GM23338 (cell line): Measurements from ENCODE around the gene TWSG1. TPM values are rescaled to one million over a fixed set of nuclear protein-coding genes. Genes with fewer than 3 reads are reported as not detected.

Experiments used
- CREB1 ChIP-seq: fragments of 250-450 bp; sonication (Bioruptor Pico); IDR thresholded peaks from 2 replicates; pipeline ENCODE4 v1.5.0; 2020; ENCODE audit warnings: low read depth, mild to moderate bottlenecking, moderate library complexity
- ETS1 ChIP-seq: IDR thresholded peaks from 2 replicates; pipeline ENCODE4 v1.6.1; 2016; ENCODE audit warnings: antibody characterized with exemption
- JUNB ChIP-seq: IDR thresholded peaks from one replicate; pipeline ENCODE4 v1.6.1; 2016; ENCODE audit warnings: antibody characterized with exemption; ENCODE audit not compliant: unreplicated experiment
- NANOG ChIP-seq: IDR thresholded peaks from 2 replicates; pipeline ENCODE4 v1.6.1; 2016; ENCODE audit warnings: antibody characterized with exemption, borderline replicate concordance
- ZNF114 ChIP-seq: fragments of 250-450 bp; sonication (Bioruptor Pico); IDR thresholded peaks from 2 replicates; pipeline ENCODE4 v1.5.0; 2020; ENCODE audit warnings: mild to moderate bottlenecking, moderate library complexity
- ZNF462 ChIP-seq: fragments of 250-450 bp; sonication (Bioruptor Pico); IDR thresholded peaks from 2 replicates; pipeline ENCODE4 v1.5.0; 2020; ENCODE audit warnings: mild to moderate bottlenecking, moderate library complexity
- polyA plus RNA-seq: library from polyadenylated mRNA; unstranded; fragments of >200 nt; fragmentation: Nextera tagmentation; extraction: Ambion mirVana; gene quantifications from 2 replicates; pipeline ENCODE4 v1.2.1, GENCODE V29; 2016
- total RNA-seq: library from RNA; depleted of rRNA; stranded (reverse); fragments of >200 nt; shearing (Covaris generic); gene quantifications from 2 replicates; pipeline ENCODE4 v1.2.3, GENCODE V29; 2014
- TF ChIP-seq, protein P1 (sequence below): IDR thresholded peaks from one replicate; pipeline ENCODE4 v1.6.1; 2018; ENCODE audit warnings: antibody characterized with exemption; ENCODE audit not compliant: unreplicated experiment

TWSG1 gene
- total and polyA plus RNA-seq, 2 experiments from 2014 or later, result 11.5 to 29.1 TPM

DNA sequence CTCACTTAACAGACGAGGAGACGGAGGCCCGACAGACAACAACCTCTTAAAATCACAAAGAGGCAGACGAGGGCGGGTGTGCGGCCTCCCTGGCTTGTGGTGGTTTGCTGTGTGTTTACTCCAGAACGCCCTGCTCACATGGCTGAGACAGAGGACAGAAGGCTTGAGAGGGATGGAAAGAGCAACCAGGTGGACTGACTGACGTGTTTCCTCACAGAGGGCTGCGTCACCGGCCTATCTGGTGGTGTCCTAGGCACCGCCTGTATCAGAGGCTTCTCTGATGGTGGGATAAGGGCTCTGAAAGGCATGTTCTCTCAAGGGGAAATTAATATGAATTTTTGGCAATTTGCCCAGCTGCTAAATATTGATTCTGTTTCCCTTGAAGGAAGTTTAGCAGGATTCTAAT, 93.7 kb downstream of the TWSG1 start (continued):
- TF ChIP-seq ZNF462 (CRISPR knock-in tag), result no peak
- no peak for TF ChIP-seq ETS1
- TF ChIP-seq, protein P1, sequence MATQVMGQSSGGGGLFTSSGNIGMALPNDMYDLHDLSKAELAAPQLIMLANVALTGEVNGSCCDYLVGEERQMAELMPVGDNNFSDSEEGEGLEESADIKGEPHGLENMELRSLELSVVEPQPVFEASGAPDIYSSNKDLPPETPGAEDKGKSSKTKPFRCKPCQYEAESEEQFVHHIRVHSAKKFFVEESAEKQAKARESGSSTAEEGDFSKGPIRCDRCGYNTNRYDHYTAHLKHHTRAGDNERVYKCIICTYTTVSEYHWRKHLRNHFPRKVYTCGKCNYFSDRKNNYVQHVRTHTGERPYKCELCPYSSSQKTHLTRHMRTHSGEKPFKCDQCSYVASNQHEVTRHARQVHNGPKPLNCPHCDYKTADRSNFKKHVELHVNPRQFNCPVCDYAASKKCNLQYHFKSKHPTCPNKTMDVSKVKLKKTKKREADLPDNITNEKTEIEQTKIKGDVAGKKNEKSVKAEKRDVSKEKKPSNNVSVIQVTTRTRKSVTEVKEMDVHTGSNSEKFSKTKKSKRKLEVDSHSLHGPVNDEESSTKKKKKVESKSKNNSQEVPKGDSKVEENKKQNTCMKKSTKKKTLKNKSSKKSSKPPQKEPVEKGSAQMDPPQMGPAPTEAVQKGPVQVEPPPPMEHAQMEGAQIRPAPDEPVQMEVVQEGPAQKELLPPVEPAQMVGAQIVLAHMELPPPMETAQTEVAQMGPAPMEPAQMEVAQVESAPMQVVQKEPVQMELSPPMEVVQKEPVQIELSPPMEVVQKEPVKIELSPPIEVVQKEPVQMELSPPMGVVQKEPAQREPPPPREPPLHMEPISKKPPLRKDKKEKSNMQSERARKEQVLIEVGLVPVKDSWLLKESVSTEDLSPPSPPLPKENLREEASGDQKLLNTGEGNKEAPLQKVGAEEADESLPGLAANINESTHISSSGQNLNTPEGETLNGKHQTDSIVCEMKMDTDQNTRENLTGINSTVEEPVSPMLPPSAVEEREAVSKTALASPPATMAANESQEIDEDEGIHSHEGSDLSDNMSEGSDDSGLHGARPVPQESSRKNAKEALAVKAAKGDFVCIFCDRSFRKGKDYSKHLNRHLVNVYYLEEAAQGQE, result no peak
- no peak for TF ChIP-seq ZNF114
- no peak for TF ChIP-seq NANOG
- TF ChIP-seq JUNB, result no peak
- no peak for TF ChIP-seq CREB1 (CRISPR knock-in tag)
